ENCODE results near the gene YTHDF1.

DNA sequence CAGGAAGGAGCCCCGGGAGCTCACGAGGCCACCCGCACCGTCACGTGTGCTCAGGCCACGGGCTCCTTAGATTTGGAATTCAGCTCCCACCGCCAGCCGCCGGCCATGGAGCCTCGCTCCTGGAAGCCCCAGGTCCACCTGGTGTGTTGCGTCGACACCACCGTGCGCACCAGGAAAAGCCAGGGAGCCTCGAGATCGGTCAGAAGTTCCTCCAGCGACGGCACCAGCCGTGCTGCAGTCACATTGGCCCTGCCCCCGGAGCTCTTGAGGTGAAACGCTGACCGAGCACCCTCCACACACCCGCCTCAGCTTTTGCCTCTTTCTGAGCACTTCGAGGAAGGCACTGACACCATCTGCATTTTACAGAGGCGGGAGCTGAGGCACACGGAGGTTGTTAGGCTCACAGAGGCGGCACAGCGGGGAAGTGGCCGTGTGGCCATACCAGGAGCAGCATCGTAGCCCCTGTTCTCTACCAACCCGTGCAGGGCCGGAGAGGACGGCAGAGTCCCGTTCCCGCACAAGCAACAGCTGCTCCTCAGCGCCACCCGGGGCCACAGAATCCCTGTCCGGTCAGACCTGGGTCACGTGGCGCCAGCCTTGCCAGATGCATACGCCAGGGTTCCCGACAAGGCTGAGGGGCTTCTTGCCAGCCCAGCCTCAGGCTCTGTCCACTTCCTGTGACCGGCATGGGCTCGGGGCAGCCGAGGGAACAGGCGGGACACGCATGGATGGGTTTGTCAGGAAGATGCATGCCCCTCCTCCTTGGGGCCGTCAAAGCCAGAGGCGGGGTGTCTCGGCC lies 30.8 kb upstream of the YTHDF1 start:
- TF ChIP-seq CTCF (IDR thresholded peaks at IDR 0.05): no peak
- no peak for TF ChIP-seq POLR2A (IDR thresholded peaks at IDR 0.05)
- no peak for TF ChIP-seq EP300 (IDR thresholded peaks at IDR 0.05)
